Thyroid gland (tissue), 4 donors: ENCODE results near the gene TECPR2. TPM values are rescaled to one million over a fixed set of nuclear protein-coding genes. Genes with fewer than 3 reads are reported as not detected.
A peak's percentile ranks its signal among the peaks of the same experiment; 100 is the strongest.

Source experiments
- DNase-seq, 2 donors: peaks; one replicate each; pipeline ENCODE4 v3.0.0-alpha.2; 2019
- H3K27ac ChIP-seq, 3 donors: fragments of 200-600 bp; sonication (generic); 1 replicate in 2 of 3; 2 replicates in 1 of 3; pipeline ENCODE4 v1.5.1; 2016 to 2019; ENCODE audit warnings: mild to moderate bottlenecking in 1 of 3, moderate library complexity in 1 of 3
- H3K27me3 ChIP-seq: fragments of 200-600 bp; sonication (generic); one replicate; pipeline ENCODE4 v1.5.1; 2019
- H3K36me3 ChIP-seq, 2 donors: fragments of 200-600 bp; sonication (generic); one replicate each; pipeline ENCODE4 v1.5.1; 2016 to 2019
- H3K4me1 ChIP-seq, 2 donors: fragments of 200-600 bp; sonication (generic); one replicate each; pipeline ENCODE4 v1.5.1; 2017 to 2019
- H3K4me3 ChIP-seq, 3 donors: fragments of 200-600 bp; sonication (generic); replicated peaks in 1 of 3; 1 replicate in 2 of 3; 2 replicates in 1 of 3; pipeline ENCODE4 v1.5.1; 2016; ENCODE audit warnings: mild to moderate bottlenecking in 1 of 3
- H3K9me3 ChIP-seq: fragments of 200-600 bp; sonication (generic); one replicate; pipeline ENCODE4 v1.5.1; 2017
- POLR2A ChIP-seq, 2 donors: fragments of 450-650 bp; IDR thresholded peaks; one replicate each; pipeline ENCODE4 v1.6.1; 2017; ENCODE audit warnings: antibody characterized with exemption in 2 of 2, mild to moderate bottlenecking in 2 of 2, moderate library complexity in 1 of 2
- WGBS, 2 donors: methylation state at CpG; one replicate each; pipeline ENCODE4 v1.1.5; 2017; 5-methylcytosine and 5-hydroxymethylcytosine counted together
- intact Hi-C: fragments of 100-400 bp; cut with DNase I; formaldehyde crosslinking; loops from one replicate; pipeline ENCODE4 v1.15.1; 2023
- total RNA-seq, 4 donors: library from RNA; depleted of rRNA; stranded (reverse); fragments of >200 nt; gene quantifications; one replicate each; pipeline ENCODE4 v1.2.3, GENCODE V29; 2016
- TF ChIP-seq, protein P1 (sequence below), 6 experiments: fragments of 200-600 bp in 3 of 6; fragments of 450-650 bp in 3 of 6; sonication (generic) in 3 of 6; IDR thresholded peaks; one replicate each; pipeline ENCODE4 v1.5.1; 2016 to 2019; ENCODE audit warnings: antibody characterized with exemption in 6 of 6, mild to moderate bottlenecking in 2 of 6, inconsistent platforms in 1 of 6, moderate library complexity in 1 of 6

TECPR2 gene
- total RNA-seq, 4 donors from 2014 or later: 11.8 to 23.8 (median 19.0) TPM

DNA sequence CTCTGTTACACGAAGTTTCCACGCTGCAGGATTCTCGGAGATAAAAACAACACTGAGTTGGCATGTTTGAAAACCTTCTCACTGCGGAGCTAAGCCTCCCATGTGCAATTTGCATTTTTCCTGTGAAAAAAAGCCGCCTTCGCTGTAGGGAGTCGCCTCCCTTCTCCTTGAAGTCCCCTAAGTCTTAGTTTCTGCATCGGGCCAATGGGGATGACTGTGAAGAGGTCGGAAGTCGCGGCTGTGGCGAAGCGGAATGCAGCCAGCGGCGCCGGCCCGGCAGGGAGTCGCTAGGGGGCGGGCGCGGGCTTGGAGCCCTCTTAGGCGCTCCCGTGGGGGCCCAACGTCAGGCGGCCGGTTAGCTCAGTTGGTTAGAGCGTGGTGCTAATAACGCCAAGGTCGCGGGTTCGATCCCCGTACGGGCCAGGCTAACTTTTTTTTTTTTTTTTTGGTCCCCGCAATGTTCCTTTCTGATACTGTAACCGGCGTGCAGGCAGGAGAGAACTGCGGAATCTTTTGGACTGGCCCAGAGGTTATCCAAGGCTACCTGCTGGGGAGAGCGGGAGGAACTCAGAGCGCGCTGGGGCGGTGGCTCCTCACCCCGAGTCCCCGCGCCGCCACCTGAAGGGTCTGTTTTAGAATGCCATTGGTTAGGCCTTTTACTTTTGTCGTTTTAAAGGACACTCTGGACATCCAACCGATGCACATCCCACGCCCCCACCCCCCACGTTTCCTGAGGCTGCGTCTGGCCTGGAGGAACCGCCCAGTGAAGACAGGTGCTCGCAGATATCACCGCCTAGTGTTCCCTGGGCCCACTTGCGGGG lies 45.8 kb upstream of the TECPR2 start:
- no peaks in the 10 kb centered on the region for H3K27me3 ChIP-seq
- H3K4me3 ChIP-seq: peak overlapping the region in 2 of 3 donors; percentile 37 to 38
- peak in 1 of 2 donors; percentile 51 for TF ChIP-seq POLR2A (IDR thresholded peaks at IDR 0.05)
- TF ChIP-seq, protein P1, sequence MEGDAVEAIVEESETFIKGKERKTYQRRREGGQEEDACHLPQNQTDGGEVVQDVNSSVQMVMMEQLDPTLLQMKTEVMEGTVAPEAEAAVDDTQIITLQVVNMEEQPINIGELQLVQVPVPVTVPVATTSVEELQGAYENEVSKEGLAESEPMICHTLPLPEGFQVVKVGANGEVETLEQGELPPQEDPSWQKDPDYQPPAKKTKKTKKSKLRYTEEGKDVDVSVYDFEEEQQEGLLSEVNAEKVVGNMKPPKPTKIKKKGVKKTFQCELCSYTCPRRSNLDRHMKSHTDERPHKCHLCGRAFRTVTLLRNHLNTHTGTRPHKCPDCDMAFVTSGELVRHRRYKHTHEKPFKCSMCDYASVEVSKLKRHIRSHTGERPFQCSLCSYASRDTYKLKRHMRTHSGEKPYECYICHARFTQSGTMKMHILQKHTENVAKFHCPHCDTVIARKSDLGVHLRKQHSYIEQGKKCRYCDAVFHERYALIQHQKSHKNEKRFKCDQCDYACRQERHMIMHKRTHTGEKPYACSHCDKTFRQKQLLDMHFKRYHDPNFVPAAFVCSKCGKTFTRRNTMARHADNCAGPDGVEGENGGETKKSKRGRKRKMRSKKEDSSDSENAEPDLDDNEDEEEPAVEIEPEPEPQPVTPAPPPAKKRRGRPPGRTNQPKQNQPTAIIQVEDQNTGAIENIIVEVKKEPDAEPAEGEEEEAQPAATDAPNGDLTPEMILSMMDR (IDR thresholded peaks at IDR 0.05): peak; percentile 26 to 95 (median 68)
- peaks cover 22 to 38% of the 10 kb centered on the region in 2 donors for H3K4me1 ChIP-seq
- H3K27ac ChIP-seq: peak overlapping the region; percentile 77 to 95 (median 87)
- H3K9me3 ChIP-seq: no peaks in the 10 kb centered on the region
- DNase-seq: peak; percentile 92 to 94
- 1% methylated on average over 52 to 53 of the region's 54 CpGs for WGBS, 2 donors
- intact Hi-C loops: loop anchor here (10.0 kb wide), 1 partner anchor 272 kb away; no protein-coding TSS in a partner anchor
- no peaks in the 10 kb centered on the region for H3K36me3 ChIP-seq

DNA sequence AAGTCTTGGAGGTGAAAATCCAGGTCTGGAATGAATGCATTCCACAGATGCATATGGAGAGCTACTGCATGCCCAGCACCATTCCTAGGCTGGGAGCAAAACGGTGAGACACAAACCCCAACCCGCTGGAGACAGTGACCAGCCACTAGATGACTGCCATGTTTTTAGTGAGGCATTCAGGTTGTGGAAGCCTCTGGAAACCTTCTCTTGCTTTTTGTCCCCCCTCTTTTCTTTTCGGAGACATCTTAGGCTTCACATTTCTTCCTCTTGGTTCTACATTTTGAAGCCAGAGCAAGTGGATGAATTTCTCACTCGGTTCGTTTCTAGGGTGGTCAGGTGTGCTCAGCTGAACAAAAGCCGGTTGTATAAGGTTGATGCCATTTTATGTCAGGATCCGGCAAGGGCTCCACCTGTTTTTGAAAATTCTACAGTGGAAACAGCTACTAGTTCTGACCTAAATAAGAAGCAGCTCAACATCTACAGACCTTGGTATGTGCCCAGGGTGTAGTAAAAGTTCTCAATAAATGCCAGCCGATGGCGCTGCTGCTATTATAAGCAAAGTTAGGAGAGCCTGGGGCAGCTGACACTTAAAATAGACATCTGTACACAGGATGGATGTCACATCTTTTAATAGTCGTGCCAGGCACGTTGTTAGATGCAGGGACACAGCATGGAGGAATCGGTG lies 45.0 kb upstream of the TECPR2 start:
- Histone ChIP-seq H3K27ac (peak overlapping the region; percentile 77 to 95 (median 87)), H3K4me3 (peak overlapping the region in 2 of 3 donors; percentile 15 to 37), H3K27me3 (no peaks in the 10 kb centered on the region), H3K4me1 (peaks cover 22 to 38% of the 10 kb centered on the region in 2 donors), H3K36me3 (no peaks in the 10 kb centered on the region), H3K9me3 (no peaks in the 10 kb centered on the region)
- TF ChIP-seq, protein P1 (IDR thresholded peaks at IDR 0.05): no peak
- TF ChIP-seq POLR2A (IDR thresholded peaks at IDR 0.05): no peak
- intact Hi-C loops: loop anchor here (10.0 kb wide), 1 partner anchor 273 kb away; no protein-coding TSS in a partner anchor
- peak; percentile 19 to 37 for DNase-seq
- 42 to 43% methylated on average over 11 to 12 of the region's 12 CpGs for WGBS, 2 donors

DNA sequence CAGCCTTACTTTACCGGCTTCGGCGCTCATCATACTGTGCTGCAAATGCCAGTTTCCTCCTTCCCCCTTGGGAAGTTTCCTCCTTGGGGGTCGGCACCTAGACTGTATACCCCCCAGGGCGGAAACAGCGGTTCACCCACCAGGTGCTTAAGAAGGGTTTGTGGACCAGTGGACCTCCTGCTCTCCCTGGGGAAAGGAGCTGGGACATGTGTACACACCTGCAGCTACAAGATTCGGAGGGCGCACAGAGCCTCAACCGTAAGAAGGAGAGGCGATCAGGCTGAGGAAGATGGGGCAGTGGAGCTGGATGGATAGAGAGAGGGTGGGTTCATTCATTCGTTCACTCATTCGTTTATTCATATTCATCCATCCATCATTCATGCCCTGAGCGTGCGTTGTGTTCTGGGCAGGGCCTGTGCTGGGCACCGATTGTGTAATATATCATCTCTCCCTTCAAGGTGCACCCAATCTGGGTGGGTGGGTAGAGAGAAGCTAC lies 43.9 kb upstream of the TECPR2 start:
- Histone ChIP-seq H3K9me3 (no peaks in the 10 kb centered on the region), H3K27me3 (no peaks in the 10 kb centered on the region), H3K27ac (peak overlapping the region; percentile 66 to 95 (median 91)), H3K4me3 (peak overlapping the region in 1 of 3 donors; percentile 69), H3K36me3 (no peaks in the 10 kb centered on the region), H3K4me1 (peaks cover 22 to 34% of the 10 kb centered on the region in 2 donors)
- WGBS, 2 donors: 69 to 76% methylated on average over 15 of the region's 15 CpGs
- TF ChIP-seq, protein P1 (IDR thresholded peaks at IDR 0.05): no peak
- TF ChIP-seq POLR2A (IDR thresholded peaks at IDR 0.05): no peak
- DNase-seq: no peak
- intact Hi-C loops: loop anchor here (10.0 kb wide), 1 partner anchor 274 kb away; no protein-coding TSS in a partner anchor

DNA sequence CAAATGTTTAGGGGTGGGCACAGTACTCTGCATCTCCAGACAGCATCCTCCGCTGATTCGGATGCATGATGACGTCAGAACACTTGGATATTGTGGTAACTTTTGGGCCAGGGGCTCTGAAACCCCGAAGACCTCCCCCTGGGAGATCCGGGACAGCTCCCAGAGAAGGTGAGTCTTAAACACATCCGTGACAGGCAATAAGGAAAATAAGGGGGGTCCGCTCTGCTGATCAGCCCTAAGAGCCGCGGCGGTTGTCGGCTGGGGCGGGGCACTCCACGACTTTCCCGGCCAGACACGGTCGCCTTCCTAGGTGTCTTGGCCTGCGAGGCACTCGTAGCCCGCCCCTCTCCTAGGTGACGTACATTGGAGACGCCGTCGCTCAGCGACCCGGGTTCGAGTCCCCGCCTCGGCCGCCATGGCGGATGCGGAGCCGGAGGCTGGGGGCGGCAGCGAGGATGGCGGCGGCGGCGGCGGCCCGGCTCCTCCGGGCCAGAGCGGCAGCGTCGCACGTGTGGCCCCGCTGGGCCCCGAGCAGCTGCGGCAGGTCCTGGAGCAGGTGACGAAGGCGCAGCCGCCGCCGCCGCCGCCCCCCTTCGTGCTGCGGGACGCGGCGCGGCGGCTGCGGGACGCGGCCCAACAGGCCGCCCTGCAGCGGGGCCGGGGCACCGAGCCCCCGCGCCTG lies 43.2 kb upstream of the TECPR2 start, which contains the start of gene ZNF839:
Gene ZNF839, plus strand, starts transcription at position 396 of the 682 bp plus-strand sequence. Its CDS starts 20 bp downstream, at position 416.
- peak; percentile 92 to 93 for DNase-seq
- H3K27me3 ChIP-seq: no peaks in the 10 kb centered on the region
- H3K9me3 ChIP-seq: no peaks in the 10 kb centered on the region
- H3K36me3 ChIP-seq: no peaks in the 10 kb centered on the region
- WGBS, 2 donors: 0% methylated on average over 3 to 9 of the region's 71 CpGs
- H3K4me1 ChIP-seq: peaks cover 20 to 33% of the 10 kb centered on the region in 2 donors
- intact Hi-C loops: loop anchor here (10.0 kb wide), 1 partner anchor 275 kb away; no protein-coding TSS in a partner anchor
- peak within 1 kb of the TSS; percentile 66 to 95 (median 91) for H3K27ac ChIP-seq
- H3K4me3 ChIP-seq: peak within 1 kb of the TSS; percentile 1 to 69 (median 40)
- TF ChIP-seq, protein P1 (IDR thresholded peaks at IDR 0.05): peak in 1 of 6 experiments; percentile 30
- peak in 1 of 2 donors; percentile 49 for TF ChIP-seq POLR2A (IDR thresholded peaks at IDR 0.05)
